Endothelial cell of umbilical vein (primary cell): Measurements from ENCODE around the gene VWA5B2. TPM values are rescaled to one million over a fixed set of nuclear protein-coding genes. Genes with fewer than 3 reads are reported as not detected.

ENCODE experiments used
- BruUV-seq: library from RNA; stranded (reverse); fragments of 400-500 nt; replicated peaks from 2 replicates; lab custom pipeline; 2021; lab: Mats Ljungman, UMichigan
- CTCF ChIA-PET: fragments of 300-600, 350-600 bp; sonication (Branson Sonifier 250); formaldehyde crosslinking; loops from one replicate; lab custom pipeline; 2021; ENCODE audit warnings: antibody characterized with exemption, inconsistent platforms; lab: Charles Lee
- POLR2A ChIA-PET: fragments of 300-600, 350-600 bp; sonication (Branson Sonifier 250); formaldehyde crosslinking; loops from one replicate; lab custom pipeline; 2021; ENCODE audit warnings: antibody characterized with exemption, inconsistent platforms; lab: Charles Lee
- DNase-seq: peaks from one replicate; pipeline ENCODE4 v3.0.0-alpha.2; 2011; ENCODE audit warnings: low read depth, low spot score
- FAIRE-seq: peaks from 2 replicates; lab custom pipeline; 2011; peaks lifted over from hg19 to GRCh38; lab: Jason Lieb, UNC
- H2AFZ ChIP-seq: 2 replicates; pipeline ENCODE4 v1.6.0; 2012; ENCODE audit warnings: low read depth, low read length, control low read depth, inconsistent platforms
- H3K27ac ChIP-seq: 2 replicates; pipeline ENCODE4 v1.5.1; 2011; ENCODE audit warnings: low read depth, mild to moderate bottlenecking, control low read depth, low read length, moderate library complexity; ENCODE audit not compliant: insufficient read depth
- H3K27me3 ChIP-seq, 2 experiments: 2 replicates each; pipeline versions ENCODE4 v1.6.0 to v1.6.1; 2011; ENCODE audit warnings: low read length in 2 of 2, mixed read lengths in 1 of 2; ENCODE audit not compliant: control insufficient read depth in 2 of 2, insufficient read depth in 2 of 2
- H3K36me3 ChIP-seq, 2 experiments: 2 replicates in 1 of 2; 3 replicates in 1 of 2; pipeline ENCODE4 v1.5.1; 2011; ENCODE audit warnings: low read length in 2 of 2, mild to moderate bottlenecking in 1 of 2, moderate library complexity in 1 of 2; ENCODE audit not compliant: control insufficient read depth in 2 of 2, insufficient read depth in 2 of 2; ENCODE audit errors: extremely low read depth in 1 of 2
- H3K4me1 ChIP-seq: 3 replicates; pipeline ENCODE4 v1.5.1; 2011; ENCODE audit warnings: mild to moderate bottlenecking, low read length; ENCODE audit not compliant: control insufficient read depth, insufficient read depth; ENCODE audit errors: extremely low read depth
- H3K4me2 ChIP-seq: 2 replicates; pipeline ENCODE4 v1.6.1; 2011; ENCODE audit warnings: low read length, control low read depth, mixed read lengths; ENCODE audit not compliant: insufficient read depth
- H3K4me3 ChIP-seq, 3 experiments: fragments of 200-600 bp in 1 of 3; sonication (generic), shearing (Covaris generic) in 1 of 3; replicated peaks in 1 of 3; 2 replicates each; pipeline ENCODE4 v1.5.1; 2011 to 2016; ENCODE audit warnings: control low read depth in 3 of 3, low read length in 3 of 3, mild to moderate bottlenecking in 2 of 3, inconsistent platforms in 1 of 3, low read depth in 1 of 3, moderate library complexity in 1 of 3; ENCODE audit not compliant: insufficient read depth in 1 of 3
- H3K79me2 ChIP-seq: 2 replicates; pipeline ENCODE4 v1.6.0; 2012; ENCODE audit warnings: low read length, inconsistent platforms; ENCODE audit not compliant: control insufficient read depth, insufficient read depth
- H3K9ac ChIP-seq: replicated peaks from 2 replicates; pipeline ENCODE3; 2011; ENCODE audit warnings: low read length, control low read depth; ENCODE audit not compliant: insufficient read depth; ENCODE audit errors: extremely low read depth
- H3K9me1 ChIP-seq: replicated peaks from 3 replicates; pipeline ENCODE4 v1.6.0; 2011; ENCODE audit warnings: mild to moderate bottlenecking, low read length; ENCODE audit not compliant: control insufficient read depth, insufficient read depth; ENCODE audit errors: extremely low read depth
- H3K9me3 ChIP-seq: replicated peaks from 2 replicates; pipeline ENCODE4 v1.5.1; 2012; ENCODE audit warnings: low read length, inconsistent platforms; ENCODE audit not compliant: control insufficient read depth, insufficient read depth
- H4K20me1 ChIP-seq: replicated peaks from 2 replicates; pipeline ENCODE3; 2011; ENCODE audit warnings: mild to moderate bottlenecking, low read length; ENCODE audit not compliant: control insufficient read depth, insufficient read depth; ENCODE audit errors: extremely low read depth
- CTCF ChIP-seq, 2 donors: IDR thresholded peaks; 1 replicate in 1 of 2; 2 replicates in 1 of 2; pipeline ENCODE4 v1.5.1; 2011; ENCODE audit warnings: low read length in 2 of 2, mild to moderate bottlenecking in 2 of 2, moderate library complexity in 2 of 2, control low read depth in 1 of 2, inconsistent platforms in 1 of 2, low read depth in 1 of 2; ENCODE audit not compliant: insufficient read depth in 1 of 2; ENCODE audit errors: extremely low read depth in 1 of 2
- JUN ChIP-seq: IDR thresholded peaks from 2 replicates; pipeline ENCODE4 v1.6.1; 2011; ENCODE audit warnings: borderline replicate concordance, low read depth; ENCODE audit not compliant: insufficient read length, insufficient read depth
- dilution Hi-C: fragments of 300-500 bp; cut with MboI; formaldehyde crosslinking; loops from one replicate; pipeline ENCODE4 v1.15.0; 2019; ENCODE audit warnings: low sequenced_read_pairs; ENCODE audit not compliant: extremely low pct_ligation_motif_present
- intact Hi-C: fragments of 100-400 bp; cut with micrococcal nuclease; formaldehyde crosslinking; loops from one replicate; pipeline ENCODE4 v1.10.0; 2022
- polyA plus RNA-seq, 4 experiments: library from polyadenylated mRNA; depleted of rRNA in 3 of 4; stranded (reverse) in 3 of 4; unstranded in 1 of 4; fragments of >200 nt; gene quantifications; 2 replicates each; pipeline versions ENCODE4 v1.2.1 to v1.2.3, GENCODE V29; 2011 to 2012; ENCODE audit warnings: missing spikeins in 1 of 4
- total RNA-seq: library from RNA; stranded (reverse); gene quantifications from 2 replicates; pipeline ENCODE4 v1.2.3, GENCODE V29; 2021
- TF ChIP-seq, protein P1 (sequence below): IDR thresholded peaks from 2 replicates; pipeline ENCODE4 v1.6.1; 2011; ENCODE audit not compliant: insufficient read depth, insufficient read length

VWA5B2 gene
- total and polyA plus RNA-seq, 2 donors (not counting 3 experiments of a cell fraction or from before 2014, with no cell fraction given): 0.03 TPM; not detected in 1

- Histone ChIP-seq H3K27me3 (peaks cover 34 to 53% of the 10 kb centered on the region in 2 experiments), H3K9me3 (no peaks in the 10 kb centered on the region), H3K4me3 (no peak overlapping the region), H3K4me2 (no peak overlapping the region), H3K4me1 (peaks cover 4% of the 10 kb centered on the region), H3K9ac (no peak overlapping the region), H3K79me2 (no peaks in the 10 kb centered on the region), H3K9me1 (no peaks in the 10 kb centered on the region), H3K27ac (no peak overlapping the region), H2AFZ (no peak overlapping the region), H4K20me1 (no peaks in the 10 kb centered on the region), H3K36me3 (no peaks in the 10 kb centered on the region)
- BruUV-seq: no TSS peak
- peak; percentile 36 for DNase-seq
- POLR2A ChIA-PET: no interaction called here
- CTCF ChIA-PET: interaction anchor here (0.6 to 4.3 kb wide), 44 partner anchors 11 to 330 kb away, joined by 3 to 98 read pairs (median 6); partner anchors contain the start of genes ABCF3, AP2M1, CAMK2N2 and DVL3
- TF ChIP-seq JUN (no peak), CTCF (IDR thresholded peaks at IDR 0.05; ENCODE audit: extremely low read depth in 1 of 2, insufficient read depth in 1 of 2, low read depth in 1 of 2, low read length in 2 of 2) (peak; percentile 57 to 91)
- TF ChIP-seq, protein P1, sequence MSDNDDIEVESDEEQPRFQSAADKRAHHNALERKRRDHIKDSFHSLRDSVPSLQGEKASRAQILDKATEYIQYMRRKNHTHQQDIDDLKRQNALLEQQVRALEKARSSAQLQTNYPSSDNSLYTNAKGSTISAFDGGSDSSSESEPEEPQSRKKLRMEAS: no peak
- dilution Hi-C loops: no loop called here
- peak; percentile 62 for FAIRE-seq
- intact Hi-C loops: loop anchor here (1.0 to 5.0 kb wide), 3 partner anchors 23 to 62 kb away; partner anchors contain the start of gene ABCF3
These were observed 1.9 kb upstream of the VWA5B2 start for GRCh38 chr3:184227481-184227935.
